Natural killer cell (primary cell): ENCODE data around the gene GNAO1. TPM values are rescaled to one million over a fixed set of nuclear protein-coding genes. Genes with fewer than 3 reads are reported as not detected.

Experiments used
- ATAC-seq, 3 donors: fragments of 150-1000 bp in 2 of 3; fragments of 200-7000 bp in 1 of 3; cut with Tn5 transposase; 1 replicate in 1 of 3; 2 replicates in 2 of 3; pipeline ENCODE4 v1.10.0; 2021; ENCODE audit warnings: mild to moderate bottlenecking in 2 of 3, moderate library complexity in 2 of 3
- DNase-seq, 2 donors: peaks; one replicate each; pipeline versions ENCODE4 v3.0.0 to v3.0.0-alpha.2; 2013 to 2021; ENCODE audit warnings: mixed read lengths in 1 of 2
- H3K27ac ChIP-seq: one replicate; pipeline ENCODE4 v1.5.1; 2013; ENCODE audit warnings: mild to moderate bottlenecking, low read length
- H3K27me3 ChIP-seq: one replicate; pipeline ENCODE4 v1.6.1; 2013; ENCODE audit warnings: low read length; ENCODE audit not compliant: control insufficient read depth, insufficient read depth
- H3K36me3 ChIP-seq: one replicate; pipeline ENCODE4 v1.6.1; 2013; ENCODE audit warnings: low read length; ENCODE audit not compliant: control insufficient read depth, insufficient read depth
- H3K4me1 ChIP-seq: one replicate; pipeline ENCODE4 v1.6.1; 2013; ENCODE audit warnings: low read length; ENCODE audit not compliant: control insufficient read depth, insufficient read depth
- H3K4me3 ChIP-seq: one replicate; pipeline ENCODE4 v1.5.1; 2013; ENCODE audit warnings: low read length
- H3K9me3 ChIP-seq: one replicate; pipeline ENCODE4 v1.6.1; 2013; ENCODE audit warnings: low read length; ENCODE audit not compliant: control insufficient read depth, insufficient read depth
- H3K27ac Mint-ChIP-seq, 2 donors: one replicate each; pipeline ENCODE4 v1.8.0; 2022; ENCODE audit warnings: mild to moderate bottlenecking in 2 of 2, mixed read lengths in 2 of 2, moderate library complexity in 1 of 2
- H3K27me3 Mint-ChIP-seq, 2 donors: one replicate each; pipeline ENCODE4 v1.8.0; 2022; ENCODE audit warnings: low read depth in 2 of 2, mixed read lengths in 2 of 2
- H3K36me3 Mint-ChIP-seq: one replicate; pipeline ENCODE4 v1.8.0; 2022; ENCODE audit warnings: mixed read lengths
- H3K4me1 Mint-ChIP-seq, 2 donors: one replicate each; pipeline ENCODE4 v1.8.0; 2022; ENCODE audit warnings: mixed read lengths in 2 of 2
- H3K4me3 Mint-ChIP-seq: one replicate; pipeline ENCODE4 v1.8.0; 2022; ENCODE audit warnings: mild to moderate bottlenecking, moderate library complexity, mixed read lengths
- H3K9me3 Mint-ChIP-seq, 2 donors: one replicate each; pipeline ENCODE4 v1.8.0; 2022; ENCODE audit warnings: mixed read lengths in 2 of 2
- CTCF ChIP-seq: fragments of 200-600 bp; IDR thresholded peaks from one replicate; pipeline ENCODE4 v1.8.0; 2022; ENCODE audit warnings: antibody characterized with exemption
- WGBS: methylation state at CpG from one replicate; pipeline ENCODE4 v1.1.7; 2013; ENCODE audit warnings: missing lambda C conversion rate; ENCODE audit not compliant: insufficient coverage; 5-methylcytosine and 5-hydroxymethylcytosine counted together
- intact Hi-C: fragments of 100-400 bp; cut with micrococcal nuclease; formaldehyde crosslinking; loops from one replicate; pipeline ENCODE4 v1.14.2; 2022
- total RNA-seq, 4 donors: library from RNA; stranded (reverse); fragments of 120-200 nt in 1 of 4; gene quantifications; one replicate each; pipeline versions ENCODE4 v1.2.3 to v1.2.4, GENCODE V29; 2013 to 2022

The GNAO1 gene
- total RNA-seq, 3 donors from 2014 or later (not counting 1 experiment from before 2014, with no cell fraction given): 0.45 to 4.6 (median 1.1) TPM

- WGBS: 97% methylated on average over 6 of the region's 6 CpGs
- ATAC-seq: no peak
- no peaks in the 10 kb centered on the region for H3K27me3 Mint-ChIP-seq
- H3K9me3 ChIP-seq: no peaks in the 10 kb centered on the region
- no peaks in the 10 kb centered on the region for H3K27me3 ChIP-seq
- H3K4me3 Mint-ChIP-seq: no peak overlapping the region
- no peaks in the 10 kb centered on the region for H3K9me3 Mint-ChIP-seq
- intact Hi-C loops: no loop called here
- DNase-seq: no peak
- no peak overlapping the region for H3K27ac Mint-ChIP-seq
- H3K4me1 Mint-ChIP-seq: no peaks in the 10 kb centered on the region
- H3K27ac ChIP-seq: no peak overlapping the region
- H3K4me3 ChIP-seq: no peak overlapping the region
- H3K36me3 ChIP-seq: peaks cover 42% of the 10 kb centered on the region
- H3K36me3 Mint-ChIP-seq: no peaks in the 10 kb centered on the region
- no peaks in the 10 kb centered on the region for H3K4me1 ChIP-seq
- no peak for TF ChIP-seq CTCF
Measured at GRCh38 chr16:56363181-56363716, 172.0 kb downstream of the GNAO1 start.

GRCh38 chr16:56363781-56364565, 172.7 kb downstream of the GNAO1 start:
- H3K4me3 ChIP-seq: no peak overlapping the region
- H3K9me3 ChIP-seq: no peaks in the 10 kb centered on the region
- H3K4me1 Mint-ChIP-seq: no peaks in the 10 kb centered on the region
- ATAC-seq (no peak), DNase-seq (no peak)
- WGBS: 97% methylated on average over 26 of the region's 26 CpGs
- H3K4me3 Mint-ChIP-seq: no peak overlapping the region
- H3K27ac Mint-ChIP-seq: no peak overlapping the region
- peaks cover 49% of the 10 kb centered on the region for H3K36me3 ChIP-seq
- no peaks in the 10 kb centered on the region for H3K4me1 ChIP-seq
- no peaks in the 10 kb centered on the region for H3K36me3 Mint-ChIP-seq
- intact Hi-C loops: no loop called here
- no peaks in the 10 kb centered on the region for H3K27me3 ChIP-seq
- no peaks in the 10 kb centered on the region for H3K9me3 Mint-ChIP-seq
- H3K27me3 Mint-ChIP-seq: no peaks in the 10 kb centered on the region
- no peak for TF ChIP-seq CTCF
- no peak overlapping the region for H3K27ac ChIP-seq

GRCh38 chr16:56364865-56365264, 173.6 kb downstream of the GNAO1 start:
- Histone ChIP-seq H3K4me3 (no peak overlapping the region), H3K27ac (no peak overlapping the region), H3K4me1 (no peaks in the 10 kb centered on the region), H3K9me3 (no peaks in the 10 kb centered on the region), H3K27me3 (no peaks in the 10 kb centered on the region), H3K36me3 (peaks cover 50% of the 10 kb centered on the region)
- DNase-seq (no peak), ATAC-seq (no peak)
- 96% methylated on average over 8 of the region's 8 CpGs for WGBS
- no peak for TF ChIP-seq CTCF
- Mint-ChIP-seq H3K9me3 (no peaks in the 10 kb centered on the region), H3K36me3 (no peaks in the 10 kb centered on the region), H3K27ac (no peak overlapping the region), H3K4me3 (no peak overlapping the region), H3K27me3 (no peaks in the 10 kb centered on the region), H3K4me1 (no peaks in the 10 kb centered on the region)
- intact Hi-C loops: no loop called here
